Mesothelial cell of epicardium (in vitro differentiated cells): Measurements from ENCODE around the gene SERPINB6. TPM values are rescaled to one million over a fixed set of nuclear protein-coding genes. Genes with fewer than 3 reads are reported as not detected.

Source experiments
- DNase-seq, 2 experiments: peaks; one replicate each; pipeline ENCODE4 v3.0.0; 2021; ENCODE audit warnings: low spot score in 2 of 2; ENCODE audit not compliant: unreplicated experiment in 2 of 2
- H3K27ac Mint-ChIP-seq: 2 replicates; pipeline ENCODE4 v1.8.0; 2021; ENCODE audit warnings: mixed read lengths
- H3K27me3 Mint-ChIP-seq: 2 replicates; pipeline ENCODE4 v1.8.0; 2021; ENCODE audit warnings: low read depth, mixed read lengths
- H3K36me3 Mint-ChIP-seq: 2 replicates; pipeline ENCODE4 v1.8.0; 2021; ENCODE audit warnings: mixed read lengths
- H3K4me1 Mint-ChIP-seq: 2 replicates; pipeline ENCODE4 v1.8.0; 2021; ENCODE audit warnings: mixed read lengths
- H3K4me3 Mint-ChIP-seq: 2 replicates; pipeline ENCODE4 v1.8.0; 2021; ENCODE audit warnings: mild to moderate bottlenecking, moderate library complexity, mixed read lengths
- H3K9me3 Mint-ChIP-seq: 2 replicates; pipeline ENCODE4 v1.8.0; 2021; ENCODE audit warnings: mixed read lengths
- CTCF ChIP-seq: fragments of 200-600 bp; sonication (generic); IDR thresholded peaks from one replicate; pipeline ENCODE4 v1.5.0; 2021; ENCODE audit warnings: antibody characterized with exemption; ENCODE audit not compliant: unreplicated experiment
- total RNA-seq: library from RNA; stranded (reverse); gene quantifications from 3 replicates; pipeline ENCODE4 v1.2.1, GENCODE V29; 2021

The SERPINB6 gene
- total RNA-seq, 1 donor from 2014 or later = 93.4 TPM

- no peak for TF ChIP-seq CTCF
- Mint-ChIP-seq H3K27ac (no peak overlapping the region), H3K4me1 (no peaks in the 10 kb centered on the region), H3K36me3 (peaks cover 67% of the 10 kb centered on the region), H3K9me3 (peaks cover 27% of the 10 kb centered on the region), H3K4me3 (no peak overlapping the region), H3K27me3 (no peaks in the 10 kb centered on the region)
- no peak for DNase-seq
Measured at GRCh38 chr6:3015144-3015543, 43.8 kb upstream of the SERPINB6 start.

- no peak overlapping the region for H3K4me3 Mint-ChIP-seq
- no peak for TF ChIP-seq CTCF
- no peaks in the 10 kb centered on the region for H3K4me1 Mint-ChIP-seq
- H3K36me3 Mint-ChIP-seq = peaks cover 67% of the 10 kb centered on the region
- H3K9me3 Mint-ChIP-seq = peaks cover 27% of the 10 kb centered on the region
- DNase-seq = no peak
- no peak overlapping the region for H3K27ac Mint-ChIP-seq
- no peaks in the 10 kb centered on the region for H3K27me3 Mint-ChIP-seq
Measured at GRCh38 chr6:3014675-3015066, 43.3 kb upstream of the SERPINB6 start.

GRCh38 chr6:3013901-3014674 is 42.7 kb upstream of the SERPINB6 start:
- TF ChIP-seq CTCF = no peak
- Mint-ChIP-seq H3K27me3 (no peaks in the 10 kb centered on the region), H3K4me1 (no peaks in the 10 kb centered on the region), H3K9me3 (peaks cover 27% of the 10 kb centered on the region), H3K36me3 (peaks cover 67% of the 10 kb centered on the region), H3K4me3 (no peak overlapping the region), H3K27ac (no peak overlapping the region)
- DNase-seq = no peak

- no peak for DNase-seq
- no peak overlapping the region for H3K27ac Mint-ChIP-seq
- no peak for TF ChIP-seq CTCF
- H3K4me1 Mint-ChIP-seq = no peaks in the 10 kb centered on the region
- no peak overlapping the region for H3K4me3 Mint-ChIP-seq
- peaks cover 31% of the 10 kb centered on the region for H3K9me3 Mint-ChIP-seq
- no peaks in the 10 kb centered on the region for H3K27me3 Mint-ChIP-seq
- peaks cover 72% of the 10 kb centered on the region for H3K36me3 Mint-ChIP-seq
Measured at GRCh38 chr6:3013486-3013885, 42.1 kb upstream of the SERPINB6 start.

- peaks cover 77% of the 10 kb centered on the region for H3K36me3 Mint-ChIP-seq
- no peak overlapping the region for H3K27ac Mint-ChIP-seq
- no peaks in the 10 kb centered on the region for H3K4me1 Mint-ChIP-seq
- H3K9me3 Mint-ChIP-seq = peaks cover 31% of the 10 kb centered on the region
- H3K27me3 Mint-ChIP-seq = no peaks in the 10 kb centered on the region
- no peak for DNase-seq
- no peak for TF ChIP-seq CTCF
- H3K4me3 Mint-ChIP-seq = no peak overlapping the region
Measured at GRCh38 chr6:3011592-3011991, 40.2 kb upstream of the SERPINB6 start.
